COLO829 (cell line): Measurements from ENCODE around the gene TIMM23.
"Not testable (repeated sequence)": the region's sequence is repeated elsewhere in the genome, so short reads cannot be mapped to it uniquely, and the experiment has no call there.

Source experiments
- DNase-seq: peaks from one replicate; pipeline ENCODE4 v3.0.0; 2012; ENCODE audit warnings: low spot score

Gene TIMM23

DNA sequence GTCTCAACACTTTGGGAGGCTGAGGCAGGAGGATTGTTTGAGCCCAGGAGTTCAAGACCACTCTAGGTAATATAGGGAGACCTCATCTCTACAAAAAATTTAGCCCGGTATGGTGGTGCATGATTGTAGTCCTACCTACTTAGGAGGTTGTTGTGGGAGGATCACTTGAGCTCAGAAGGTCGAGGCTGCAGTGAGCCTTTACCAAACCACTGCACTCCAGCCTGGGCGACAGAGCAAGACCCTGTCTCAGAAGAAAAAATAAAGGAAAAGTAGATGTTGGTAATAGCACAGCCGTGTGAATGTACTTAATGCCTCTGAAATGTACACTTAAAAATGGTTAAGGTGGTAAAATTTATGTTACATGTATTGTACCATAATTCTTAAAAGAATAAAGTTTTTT is 25.3 kb downstream of the TIMM23 start:
- no peak for DNase-seq

DNA sequence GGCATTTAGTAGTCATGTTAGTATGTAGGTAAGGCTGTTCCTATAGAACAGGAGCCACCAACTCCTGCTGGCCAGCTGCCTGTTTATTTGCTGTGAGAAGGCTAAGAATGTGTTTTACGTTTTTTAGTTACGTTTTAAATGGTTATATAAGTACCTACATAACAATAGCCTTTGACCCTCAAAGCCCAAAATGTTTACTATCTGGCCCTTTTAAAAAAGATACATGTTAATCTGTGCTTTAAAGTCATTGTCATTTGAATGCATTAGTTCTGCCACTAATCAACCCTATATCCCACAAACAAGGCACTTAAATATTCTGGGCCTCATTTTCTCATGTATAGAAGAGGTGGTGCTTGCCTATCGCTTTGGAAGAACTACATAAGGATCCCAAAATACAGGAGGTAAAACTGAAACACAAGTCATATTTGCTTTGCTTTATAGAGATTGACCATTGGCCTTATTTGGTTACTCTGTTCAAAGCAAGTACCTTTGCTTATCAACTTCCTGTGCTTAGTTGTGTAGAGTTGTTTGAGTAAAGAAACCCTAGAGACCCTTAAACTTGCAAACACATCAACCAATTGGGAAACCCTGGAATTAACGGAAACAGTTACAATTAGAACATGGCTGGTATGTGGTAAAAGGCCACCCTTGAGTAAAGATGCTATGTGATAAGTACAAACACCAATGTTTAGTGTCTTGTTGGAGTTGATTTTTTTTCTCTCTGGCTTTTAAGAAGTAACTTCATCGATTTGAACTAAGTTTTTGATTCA is 25.9 kb downstream of the TIMM23 start:
- no peak for DNase-seq

DNA sequence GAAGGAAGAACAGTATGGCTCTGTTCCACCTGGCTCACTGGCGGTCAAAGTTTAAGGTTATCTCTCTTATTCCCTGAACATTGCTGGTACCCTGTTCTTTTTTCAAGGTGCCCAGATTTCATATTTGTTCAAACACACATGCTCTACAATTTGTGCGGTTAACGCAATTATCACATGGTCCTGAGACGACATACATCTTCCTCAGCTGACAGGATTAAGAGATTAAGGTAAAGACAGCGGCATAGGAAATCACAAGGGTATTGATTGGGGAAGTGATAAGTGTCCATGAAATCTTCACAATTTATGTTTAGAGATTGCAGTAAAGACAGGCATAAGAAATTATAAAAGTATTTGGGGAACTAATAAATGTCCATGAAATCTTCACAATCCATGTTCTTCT is 27.7 kb downstream of the TIMM23 start:
- DNase-seq = not testable (repeated sequence)

DNA sequence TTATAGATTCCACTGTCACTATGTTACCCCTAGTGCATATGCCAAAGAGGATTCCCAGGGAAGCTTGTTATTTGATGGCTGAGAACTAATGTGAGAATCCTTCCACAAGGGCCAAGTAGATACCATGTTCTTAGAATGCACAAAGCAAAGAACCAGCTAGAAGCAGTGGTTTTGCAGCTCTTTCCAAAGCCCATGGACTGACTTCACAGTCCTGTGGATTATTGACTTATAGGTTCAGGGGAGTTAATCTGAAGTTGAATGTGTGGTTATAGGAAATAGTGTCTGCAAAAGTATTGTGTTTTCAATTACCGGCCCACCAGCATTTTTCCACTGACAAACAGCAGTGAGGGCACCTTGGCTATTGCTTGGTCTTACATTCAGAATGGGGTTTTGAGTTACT is 28.2 kb downstream of the TIMM23 start:
- no peak for DNase-seq

DNA sequence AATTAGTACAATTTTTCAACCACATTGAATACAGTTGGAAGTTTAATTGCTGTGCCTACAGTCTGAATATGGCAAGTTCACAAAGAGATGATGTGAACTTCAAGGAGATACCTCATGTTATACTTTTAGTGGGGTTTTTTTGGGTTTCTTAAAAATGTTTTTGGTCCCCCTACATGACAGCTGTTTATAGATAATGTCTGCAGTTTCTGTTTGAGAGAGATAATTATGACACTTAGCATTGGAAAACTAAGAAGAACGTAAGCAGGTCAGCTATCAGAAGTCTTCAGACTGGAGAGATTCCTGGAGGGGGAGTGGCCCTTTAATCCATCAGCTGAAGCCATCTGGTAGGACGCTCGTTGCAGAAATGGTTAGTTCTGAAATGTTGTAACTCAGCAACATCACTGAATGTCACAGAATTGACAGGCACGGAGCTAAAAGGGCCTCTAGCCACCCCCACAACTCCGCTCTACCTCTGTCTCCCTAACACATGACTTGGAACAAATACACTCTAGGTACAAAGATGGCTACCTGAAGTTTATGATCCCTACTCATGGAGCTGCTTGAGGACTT is 29.0 kb downstream of the TIMM23 start:
- DNase-seq = no peak

DNA sequence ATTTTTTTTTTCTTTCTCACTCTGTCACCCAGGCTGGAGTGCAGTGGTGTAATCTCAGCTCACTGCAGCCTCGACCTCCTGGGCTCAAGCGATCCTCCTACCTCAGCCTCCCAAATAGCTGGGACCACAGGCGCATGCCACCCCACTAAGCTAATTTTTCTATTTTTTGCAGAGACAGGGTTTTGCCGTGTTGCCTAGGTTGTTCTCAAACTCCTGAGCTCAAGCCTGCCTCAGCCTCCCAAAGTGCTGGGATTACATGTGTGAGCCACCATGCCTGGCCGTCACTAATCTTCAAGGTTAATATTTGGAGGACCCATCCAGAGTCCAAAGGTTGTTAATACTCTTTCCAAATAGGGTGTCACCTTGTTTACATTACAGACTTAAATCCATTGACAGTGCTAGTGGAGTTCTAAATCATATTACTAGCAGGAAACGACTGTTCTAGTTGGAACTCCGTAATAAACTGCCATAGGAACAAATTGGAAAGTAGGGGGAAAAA is 29.9 kb downstream of the TIMM23 start:
- not testable (repeated sequence) for DNase-seq

DNA sequence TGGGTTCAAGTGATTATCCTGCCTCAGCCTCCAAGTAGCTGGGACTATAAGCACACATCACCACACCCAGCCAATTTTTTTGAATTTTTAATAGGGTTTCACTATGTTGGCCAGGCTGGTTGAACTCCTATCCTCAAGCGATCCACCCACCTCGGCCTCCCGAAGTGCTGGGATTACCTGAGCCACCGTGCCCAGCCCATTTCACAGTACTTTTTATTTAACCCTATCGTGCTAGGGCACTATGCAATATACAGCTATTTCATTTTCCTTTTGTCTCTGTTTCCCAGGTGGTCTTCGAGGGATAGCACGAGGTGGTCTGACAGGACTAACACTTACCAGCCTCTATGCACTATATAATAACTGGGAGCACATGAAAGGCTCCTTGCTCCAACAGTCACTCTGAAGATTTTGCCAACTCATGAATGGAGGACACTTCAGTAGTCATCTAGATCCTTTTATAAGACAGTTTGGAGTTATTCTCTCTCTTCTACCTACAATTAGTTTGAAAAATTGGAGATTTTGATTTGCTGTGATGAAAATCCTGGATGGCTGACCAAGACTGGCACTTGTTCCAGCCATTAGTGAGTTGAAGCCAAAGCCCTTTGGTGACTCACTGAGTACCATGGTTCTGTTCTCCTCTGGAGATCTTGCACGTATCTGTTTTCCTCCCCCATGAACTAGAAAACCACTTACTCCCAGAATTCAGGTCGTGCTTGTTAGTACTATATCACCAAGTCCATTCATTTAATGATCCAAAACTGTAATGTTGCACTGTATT is 30.8 kb downstream of the TIMM23 start:
- DNase-seq = no peak

DNA sequence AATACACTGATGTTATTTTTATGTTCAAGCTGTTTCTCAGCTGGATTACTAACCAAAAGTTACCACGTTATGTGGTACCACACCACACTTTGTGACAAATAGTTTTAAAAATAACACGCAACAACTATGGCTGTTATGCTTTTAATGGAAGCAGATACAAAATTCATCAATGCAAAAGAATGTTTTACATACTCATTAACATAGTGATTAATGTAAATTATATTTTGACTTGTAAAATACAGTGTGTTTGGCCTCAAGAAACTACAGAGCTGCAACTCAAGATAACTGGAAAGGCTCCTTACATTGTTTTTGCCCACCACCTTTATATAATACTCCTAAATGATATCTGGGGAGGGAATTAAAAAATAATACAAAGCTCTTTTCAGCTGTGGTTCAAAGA is 32.7 kb downstream of the TIMM23 start:
- no peak for DNase-seq

DNA sequence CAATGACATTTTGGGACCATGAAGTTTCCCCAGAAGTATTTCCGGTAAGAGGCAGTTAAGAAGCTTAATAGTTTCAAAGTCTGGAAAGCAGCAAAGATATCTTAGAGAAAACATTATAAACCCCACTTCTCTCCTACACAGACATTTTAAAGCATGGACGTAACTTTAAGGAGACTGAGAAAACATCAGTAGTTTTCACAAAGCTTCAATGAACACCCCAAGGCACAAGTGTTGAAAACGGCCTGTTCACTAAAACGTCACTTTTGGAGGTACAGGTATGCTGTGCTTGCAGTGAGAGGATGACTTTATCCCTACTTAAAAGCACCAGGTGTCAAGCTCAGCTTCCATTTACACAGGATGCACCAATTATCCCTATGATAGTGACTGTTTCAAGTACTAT is 33.1 kb downstream of the TIMM23 start:
- no peak for DNase-seq

DNA sequence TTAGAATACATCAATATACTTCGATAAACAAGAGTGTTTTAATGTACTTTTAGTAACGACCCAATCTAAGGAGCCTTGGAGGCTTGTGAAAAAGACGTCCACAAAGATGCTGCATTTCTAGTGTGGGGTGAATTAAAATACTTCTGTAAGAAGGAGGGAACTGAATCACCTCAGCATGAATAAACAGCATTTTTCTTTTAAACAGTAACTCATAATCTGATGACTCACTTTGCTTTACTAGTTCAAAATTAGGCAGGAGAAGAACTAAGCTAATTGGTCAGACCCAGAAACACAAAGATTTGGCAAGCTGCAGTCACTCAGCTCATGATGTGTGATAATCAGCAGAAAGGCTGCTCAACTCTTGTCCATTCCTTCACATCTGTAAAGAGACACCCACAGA is 33.9 kb downstream of the TIMM23 start:
- DNase-seq = peak; percentile 7

DNA sequence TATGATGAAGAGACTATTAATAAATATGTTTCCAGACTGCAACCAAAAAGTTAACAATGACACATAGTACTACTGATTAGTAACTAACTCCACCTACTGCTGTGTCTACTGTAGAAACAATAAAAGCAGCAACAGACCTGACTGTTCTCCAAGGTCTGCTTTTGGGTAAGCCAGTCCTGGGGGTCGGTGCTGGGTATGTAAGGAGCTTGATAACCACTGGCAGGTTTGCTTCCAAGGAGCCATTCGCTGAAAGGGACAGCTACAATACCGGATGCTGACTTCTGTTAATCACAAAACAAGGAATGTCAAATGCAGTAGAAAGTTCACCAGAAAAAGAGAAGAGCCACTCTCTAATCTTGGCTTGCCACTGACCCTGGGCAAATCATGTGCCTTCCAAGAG is 40.5 kb downstream of the TIMM23 start:
- DNase-seq = no peak

DNA sequence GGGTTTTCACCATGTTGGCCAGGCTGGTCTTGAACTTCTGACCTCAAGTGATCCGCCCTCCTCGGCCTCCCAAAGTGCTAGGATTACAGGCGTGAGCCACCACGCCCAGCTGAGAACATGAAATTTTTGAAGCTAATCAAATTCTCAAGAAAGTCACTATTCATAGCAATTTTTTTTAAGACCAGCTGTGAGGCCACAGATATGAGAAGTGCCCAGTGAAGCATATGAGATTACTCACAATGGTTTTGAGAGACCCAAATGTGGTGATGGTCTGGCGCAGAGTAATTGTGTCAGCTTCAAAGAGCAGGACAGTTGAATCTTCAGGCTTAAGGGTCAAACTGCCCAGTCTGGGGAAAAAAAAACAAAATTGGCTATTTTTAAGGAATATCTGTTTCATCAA is 41.9 kb downstream of the TIMM23 start:
- no peak for DNase-seq

DNA sequence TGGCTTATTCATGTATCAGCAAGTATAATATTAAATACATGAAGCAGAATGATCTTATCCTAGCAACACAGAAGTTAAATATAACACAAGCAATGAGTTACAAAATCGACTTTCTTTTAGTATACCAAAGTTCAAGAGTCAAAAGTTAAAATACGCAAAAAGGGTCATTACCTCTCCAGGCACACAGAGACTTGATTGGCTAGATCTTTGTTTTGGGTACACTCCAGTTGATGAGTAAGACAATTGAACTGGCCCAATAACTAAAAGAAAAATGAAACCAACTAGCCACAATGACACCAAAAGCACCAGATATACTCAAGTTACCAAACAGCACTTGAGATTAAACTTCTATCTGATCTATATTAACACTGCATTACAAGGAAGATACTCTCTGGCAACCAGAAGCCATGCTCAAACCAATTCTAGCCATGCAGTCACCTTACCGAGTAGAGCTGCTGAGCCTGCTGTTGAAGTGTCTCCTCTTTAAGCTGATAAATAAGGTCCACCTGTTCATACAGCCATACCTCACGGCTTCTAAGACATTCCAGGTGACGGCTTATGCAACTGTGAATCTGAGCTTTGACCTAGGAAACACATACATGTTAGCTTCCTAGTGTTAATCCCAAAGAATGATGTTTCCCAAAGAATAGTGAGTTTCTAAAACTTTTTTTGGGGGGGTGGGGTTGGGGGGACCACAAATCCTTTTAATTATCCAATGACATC is 42.6 kb downstream of the TIMM23 start:
- no peak for DNase-seq

DNA sequence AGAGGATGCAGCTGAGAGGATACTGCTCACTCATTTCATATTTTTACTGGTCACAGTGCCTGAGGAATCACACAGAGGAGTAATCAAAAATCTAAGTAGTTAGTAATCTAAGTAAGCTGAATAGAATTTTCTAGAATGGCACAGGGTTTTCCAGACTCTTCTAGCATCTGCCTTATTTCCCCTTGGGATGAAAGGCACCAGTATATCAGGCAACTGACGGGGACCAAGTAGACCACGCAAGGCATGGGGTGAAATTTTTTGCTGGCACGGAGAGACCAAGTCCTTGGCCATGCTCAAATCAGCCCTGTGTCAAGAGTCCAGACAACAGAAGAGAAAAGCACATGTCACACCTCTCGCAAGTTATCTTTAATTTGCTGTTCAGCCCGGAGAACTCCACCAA is 43.9 kb downstream of the TIMM23 start:
- no peak for DNase-seq

DNA sequence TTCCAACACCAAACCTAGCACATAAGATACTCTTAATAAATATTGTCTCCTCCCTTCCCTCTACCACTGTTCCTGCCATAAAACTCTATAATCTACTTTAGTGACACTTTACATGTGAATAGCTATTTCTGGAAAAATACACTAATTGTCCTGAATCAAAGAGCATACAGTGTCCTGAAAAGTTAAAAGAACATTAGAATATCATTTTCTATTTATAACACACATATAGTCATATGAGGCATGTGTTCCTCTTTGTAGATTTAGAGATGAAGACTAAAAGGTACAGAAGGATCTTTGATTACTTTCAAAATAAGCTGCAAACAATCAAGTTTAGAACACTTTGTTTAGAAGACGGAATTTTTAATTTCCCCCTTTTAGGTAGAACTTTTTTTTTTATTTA is 44.5 kb downstream of the TIMM23 start:
- DNase-seq = no peak

DNA sequence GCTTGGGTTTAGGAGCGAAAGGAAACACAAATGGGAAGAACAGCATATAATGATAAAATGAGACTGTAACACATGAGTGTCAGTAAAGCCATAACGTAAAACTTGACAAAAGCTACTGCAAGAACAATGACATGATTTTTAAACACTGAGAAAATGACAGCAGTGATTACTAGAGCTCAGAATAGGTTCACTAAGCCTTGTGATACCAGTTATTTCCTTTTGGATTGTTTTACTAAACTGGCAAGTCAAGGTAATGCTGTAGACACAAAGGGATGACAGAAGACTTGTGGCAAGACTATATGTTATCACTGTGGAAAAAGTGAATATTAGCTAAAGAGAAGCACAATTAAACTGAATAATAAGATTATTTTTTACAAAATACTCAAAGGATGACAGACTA is 45.4 kb downstream of the TIMM23 start:
- DNase-seq = no peak

DNA sequence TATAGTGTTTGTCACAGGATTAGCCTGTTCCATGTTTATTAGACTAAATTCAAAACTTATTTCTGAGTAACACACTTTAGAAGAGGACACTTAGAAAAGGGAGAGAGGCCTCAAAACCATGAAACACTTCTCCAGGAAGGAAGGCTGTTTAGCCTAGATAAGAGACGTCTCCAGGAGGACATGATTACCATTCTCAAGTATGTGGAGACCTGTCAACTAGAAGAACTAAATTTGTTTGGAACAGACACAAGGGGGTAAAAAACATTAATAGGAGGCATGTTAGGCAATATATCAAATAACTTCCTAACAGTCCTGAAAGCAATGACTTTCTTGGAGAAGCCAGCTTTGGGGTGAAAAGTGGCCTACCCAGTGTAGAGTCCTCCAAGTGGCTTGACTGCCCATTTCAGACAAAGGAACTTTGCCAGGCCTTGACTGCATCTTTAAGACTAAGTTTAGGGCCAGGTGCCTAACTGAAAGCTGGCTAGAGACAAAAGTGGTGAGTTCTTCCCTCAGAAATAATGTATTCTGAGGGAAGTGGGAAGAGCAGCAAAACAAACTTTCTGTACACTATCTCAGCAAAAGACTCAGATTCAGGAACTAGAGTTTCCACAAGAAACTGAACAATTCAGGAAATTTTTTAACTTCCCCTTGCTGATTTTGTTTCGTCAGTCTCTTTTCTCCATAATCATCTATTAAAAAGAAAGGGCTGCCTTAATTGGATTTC is 46.3 kb downstream of the TIMM23 start:
- DNase-seq = no peak

DNA sequence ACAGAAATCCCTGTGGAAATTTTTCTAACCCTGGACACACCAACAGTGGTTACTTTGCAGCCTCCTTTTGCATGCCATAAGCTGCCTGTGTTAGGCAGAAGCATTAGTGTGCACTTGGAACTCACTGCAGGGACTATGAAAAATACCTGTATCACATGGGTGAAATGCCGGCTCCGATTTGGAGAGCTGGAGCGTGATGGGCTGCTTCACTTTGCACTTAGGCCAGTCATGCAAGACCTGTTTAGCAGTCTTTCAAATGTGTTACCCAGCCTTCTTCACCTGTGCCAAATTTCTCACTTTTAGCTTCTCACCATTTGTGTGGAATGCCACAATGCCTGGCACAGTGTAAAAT is 46.9 kb downstream of the TIMM23 start:
- DNase-seq = no peak

DNA sequence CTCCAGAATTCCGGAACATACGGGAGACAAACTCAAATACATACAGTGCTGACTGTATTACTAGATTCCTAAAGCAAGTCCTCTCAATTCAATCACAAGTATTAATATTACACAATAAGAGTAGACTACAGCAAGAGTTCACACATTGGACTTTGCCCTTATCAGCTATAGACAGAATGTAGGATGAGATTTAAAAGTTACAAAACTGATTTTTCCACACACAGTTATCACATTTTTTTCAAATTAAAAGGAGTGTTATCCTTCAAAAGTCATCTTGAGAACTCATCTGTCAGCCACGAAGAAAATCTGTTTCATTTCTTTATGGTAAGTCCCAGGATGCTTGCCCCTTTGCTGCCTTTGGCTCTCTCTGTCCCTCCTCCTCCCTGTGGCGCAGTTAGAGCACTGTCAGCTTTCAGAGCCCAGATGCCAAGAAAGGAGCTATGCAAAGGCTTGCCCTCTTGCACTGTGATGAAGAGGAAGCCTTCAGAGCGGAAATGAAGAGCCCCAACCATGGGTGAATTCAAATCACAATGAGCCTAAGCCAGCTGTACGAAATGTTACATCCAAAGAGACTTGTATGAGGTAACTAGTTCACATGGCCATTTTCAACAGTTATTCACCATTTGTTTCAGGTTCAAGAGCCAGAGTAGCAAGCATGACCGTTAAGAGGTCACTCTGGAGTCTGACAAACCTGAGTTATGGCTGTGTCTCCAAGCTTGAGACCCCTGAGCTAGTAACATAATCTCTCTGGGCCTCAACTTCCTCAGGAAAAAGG is 47.5 kb downstream of the TIMM23 start:
- no peak for DNase-seq

DNA sequence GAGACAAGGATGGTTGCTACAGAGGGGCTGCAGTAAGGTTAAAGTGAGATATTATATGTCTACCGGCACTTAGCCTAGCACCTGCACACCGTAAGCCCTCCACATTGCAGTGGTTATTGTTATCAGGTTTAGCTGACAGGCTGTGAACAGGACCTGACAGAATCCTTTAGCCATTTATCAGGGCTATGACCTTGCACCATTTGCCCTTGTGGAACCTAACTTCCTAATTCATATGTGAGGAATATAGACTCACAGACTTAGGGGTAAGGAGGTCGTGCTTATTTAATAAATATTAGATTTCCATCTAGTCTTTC is 48.0 kb downstream of the TIMM23 start:
- no peak for DNase-seq

DNA sequence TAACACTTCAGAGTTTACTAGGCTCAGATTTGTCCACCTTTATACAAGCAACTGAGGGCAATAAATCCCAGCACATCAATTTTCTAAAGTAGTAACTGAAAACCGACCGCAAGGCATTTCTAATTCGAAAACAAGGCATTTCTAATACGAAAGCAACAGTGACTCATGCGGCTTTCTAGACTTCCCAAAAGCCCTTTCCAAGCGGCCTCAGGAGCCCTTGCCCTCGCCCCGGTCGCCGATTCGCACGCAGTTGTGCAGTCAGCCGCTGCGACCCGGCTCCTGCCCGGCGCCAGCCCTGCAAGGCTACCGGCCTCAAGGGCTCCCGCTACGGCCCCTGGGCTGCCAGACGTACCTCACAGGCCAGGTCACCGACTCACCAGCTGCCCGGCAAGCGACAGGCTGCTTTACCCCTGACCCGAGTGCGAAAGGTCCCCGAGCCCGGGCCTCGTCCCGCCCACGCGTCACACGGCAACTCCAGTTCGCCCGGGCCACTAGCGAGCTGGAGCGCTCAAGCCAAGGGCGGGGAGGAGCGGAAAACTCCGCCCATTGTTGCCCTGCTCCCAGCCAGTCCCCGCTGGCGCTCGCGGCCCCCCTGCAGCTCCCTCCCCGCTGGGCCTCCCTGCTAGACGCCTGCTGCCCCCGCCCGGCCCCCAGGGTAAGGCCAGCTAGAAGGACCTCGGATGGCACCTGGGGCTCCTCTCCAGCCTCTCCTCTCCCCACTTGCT is 50.9 kb downstream of the TIMM23 start:
- DNase-seq = peak; percentile 52
